HAP-1 (cell line): ENCODE data around the gene DTYMK.

Source experiments
- DNase-seq, 2 experiments: peaks; one replicate each; pipeline ENCODE4 v3.0.0-alpha.2; 2016 to 2020; ENCODE audit warnings: low spot score in 2 of 2
- H3K27me3 ChIP-seq: fragments of 250-450 bp; sonication (Bioruptor Pico); 2 replicates; pipeline ENCODE4 v1.5.1; 2020; ENCODE audit warnings: low read depth, mild to moderate bottlenecking, moderate library complexity
- H3K36me3 ChIP-seq: fragments of 250-450 bp; sonication (Bioruptor Pico); replicated peaks from 2 replicates; pipeline ENCODE4 v1.5.1; 2020; ENCODE audit warnings: mild to moderate bottlenecking
- H3K4me1 ChIP-seq: fragments of 250-450 bp; sonication (Bioruptor Pico); 2 replicates; pipeline ENCODE4 v1.5.1; 2020; ENCODE audit warnings: mild to moderate bottlenecking
- H3K4me3 ChIP-seq: fragments of 250-450 bp; sonication (Bioruptor Pico); 2 replicates; pipeline ENCODE4 v1.5.1; 2020; ENCODE audit warnings: mild to moderate bottlenecking, moderate library complexity
- H3K9me3 ChIP-seq: fragments of 250-450 bp; sonication (Bioruptor Pico); 2 replicates; pipeline ENCODE4 v1.5.1; 2020; ENCODE audit warnings: mild to moderate bottlenecking, moderate library complexity
- in situ Hi-C: fragments of 300-500 bp; cut with MboI; formaldehyde crosslinking; loops from 3 replicates; pipeline ENCODE4 v1.14.3; 2020; ENCODE audit warnings: low sequenced_read_pairs, inconsistent platforms, mixed read lengths

The DTYMK gene

GRCh38 chr2:241657786-241658254, 28.8 kb downstream of the DTYMK start:
- H3K36me3 ChIP-seq: peaks cover 42% of the 10 kb centered on the region

GRCh38 chr2:241656190-241656741, 30.3 kb downstream of the DTYMK start:
- H3K9me3 ChIP-seq: no peaks in the 10 kb centered on the region
- no peak for DNase-seq
- in situ Hi-C loops: loop anchor here (25.0 kb wide), 1 partner anchor 794 kb away; the partner anchor contains the start of gene AGXT
- H3K27me3 ChIP-seq: no peaks in the 10 kb centered on the region
- H3K4me3 ChIP-seq: no peak overlapping the region
- H3K36me3 ChIP-seq: peaks cover 57% of the 10 kb centered on the region
- no peaks in the 10 kb centered on the region for H3K4me1 ChIP-seq

More at GRCh38 chr2:241657786-241658254, 28.8 kb downstream of the DTYMK start:
- no peaks in the 10 kb centered on the region for H3K9me3 ChIP-seq
- H3K4me3 ChIP-seq: no peak overlapping the region
- in situ Hi-C loops: loop anchor here (25.0 kb wide), 1 partner anchor 796 kb away; the partner anchor contains the start of gene AGXT
- no peak for DNase-seq
- no peaks in the 10 kb centered on the region for H3K27me3 ChIP-seq
- no peaks in the 10 kb centered on the region for H3K4me1 ChIP-seq

GRCh38 chr2:241655516-241656189, 31.0 kb downstream of the DTYMK start:
- in situ Hi-C loops: loop anchor here (25.0 kb wide), 1 partner anchor 793 kb away; the partner anchor contains the start of gene AGXT

GRCh38 chr2:241654551-241654950, 32.1 kb downstream of the DTYMK start:
- Histone ChIP-seq H3K4me3 (no peak overlapping the region), H3K36me3 (peaks cover 54% of the 10 kb centered on the region), H3K9me3 (no peaks in the 10 kb centered on the region), H3K4me1 (no peaks in the 10 kb centered on the region), H3K27me3 (no peaks in the 10 kb centered on the region)
- in situ Hi-C loops: loop anchor here (25.0 kb wide), 1 partner anchor 792 kb away; the partner anchor contains the start of gene AGXT
- DNase-seq: no peak

More at GRCh38 chr2:241655516-241656189, 31.0 kb downstream of the DTYMK start:
- Histone ChIP-seq H3K27me3 (no peaks in the 10 kb centered on the region), H3K4me3 (no peak overlapping the region), H3K36me3 (peaks cover 63% of the 10 kb centered on the region), H3K4me1 (no peaks in the 10 kb centered on the region), H3K9me3 (no peaks in the 10 kb centered on the region)
- no peak for DNase-seq

- DNase-seq: no peak
- Histone ChIP-seq H3K27me3 (no peaks in the 10 kb centered on the region), H3K9me3 (no peaks in the 10 kb centered on the region), H3K36me3 (peaks cover 43% of the 10 kb centered on the region), H3K4me1 (no peaks in the 10 kb centered on the region), H3K4me3 (no peak overlapping the region)
- in situ Hi-C loops: loop anchor here (25.0 kb wide), 1 partner anchor 791 kb away; the partner anchor contains the start of gene AGXT
Observed at GRCh38 chr2:241653210-241653750, 33.3 kb downstream of the DTYMK start.

GRCh38 chr2:241652722-241653121, 33.9 kb downstream of the DTYMK start:
- Histone ChIP-seq H3K9me3 (no peaks in the 10 kb centered on the region), H3K4me1 (no peaks in the 10 kb centered on the region), H3K27me3 (no peaks in the 10 kb centered on the region), H3K4me3 (no peak overlapping the region), H3K36me3 (peaks cover 42% of the 10 kb centered on the region)
- no peak for DNase-seq
- in situ Hi-C loops: loop anchor here (25.0 kb wide), 1 partner anchor 790 kb away; the partner anchor contains the start of gene AGXT

GRCh38 chr2:241652142-241652541, 34.5 kb downstream of the DTYMK start:
- Histone ChIP-seq H3K4me1 (no peaks in the 10 kb centered on the region), H3K27me3 (no peaks in the 10 kb centered on the region), H3K36me3 (peaks cover 38% of the 10 kb centered on the region), H3K4me3 (no peak overlapping the region), H3K9me3 (no peaks in the 10 kb centered on the region)
- in situ Hi-C loops: loop anchor here (25.0 kb wide), 1 partner anchor 790 kb away; the partner anchor contains the start of gene AGXT
- DNase-seq: no peak

GRCh38 chr2:241649927-241650326, 36.7 kb downstream of the DTYMK start:
- in situ Hi-C loops: loop anchor here (25.0 kb wide), 1 partner anchor 788 kb away; the partner anchor contains the start of gene AGXT
- peaks cover 32% of the 10 kb centered on the region for H3K36me3 ChIP-seq

GRCh38 chr2:241649404-241649803, 37.2 kb downstream of the DTYMK start:
- no peak overlapping the region for H3K4me3 ChIP-seq
- no peaks in the 10 kb centered on the region for H3K9me3 ChIP-seq
- no peak for DNase-seq
- H3K4me1 ChIP-seq: no peaks in the 10 kb centered on the region
- no peaks in the 10 kb centered on the region for H3K27me3 ChIP-seq
- in situ Hi-C loops: no loop called here
- peaks cover 27% of the 10 kb centered on the region for H3K36me3 ChIP-seq

More at GRCh38 chr2:241649927-241650326, 36.7 kb downstream of the DTYMK start:
- Histone ChIP-seq H3K27me3 (no peaks in the 10 kb centered on the region), H3K9me3 (no peaks in the 10 kb centered on the region), H3K4me3 (no peak overlapping the region), H3K4me1 (no peaks in the 10 kb centered on the region)
- DNase-seq: no peak

- Histone ChIP-seq H3K4me1 (no peaks in the 10 kb centered on the region), H3K27me3 (no peaks in the 10 kb centered on the region), H3K36me3 (peaks cover 32% of the 10 kb centered on the region), H3K9me3 (no peaks in the 10 kb centered on the region), H3K4me3 (no peak overlapping the region)
- in situ Hi-C loops: no loop called here
- DNase-seq: no peak
Observed at GRCh38 chr2:241648453-241648852, 38.2 kb downstream of the DTYMK start.

- no peak for DNase-seq
- Histone ChIP-seq H3K4me1 (peaks cover 5% of the 10 kb centered on the region; the same call in 1 of the 2 replicates), H3K9me3 (no peaks in the 10 kb centered on the region), H3K4me3 (no peak overlapping the region), H3K27me3 (no peaks in the 10 kb centered on the region), H3K36me3 (peaks cover 10% of the 10 kb centered on the region)
- in situ Hi-C loops: no loop called here
Observed at GRCh38 chr2:241645915-241646645, 40.5 kb downstream of the DTYMK start.

GRCh38 chr2:241645056-241645914, 41.3 kb downstream of the DTYMK start:
- Histone ChIP-seq H3K9me3 (no peaks in the 10 kb centered on the region), H3K4me3 (no peak overlapping the region), H3K36me3 (peaks cover 6% of the 10 kb centered on the region), H3K4me1 (peaks cover 5% of the 10 kb centered on the region; the same call in 1 of the 2 replicates), H3K27me3 (no peaks in the 10 kb centered on the region)
- DNase-seq: no peak
- in situ Hi-C loops: no loop called here
